ENCODE results near the gene TBC1D8.
A peak's percentile ranks its signal among the peaks of the same experiment; 100 is the strongest.

TBC1D8 gene

GRCh38 chr2:101036562-101036961, 114.6 kb downstream of the TBC1D8 start:
- no peak overlapping the region for H3K4me3 ChIP-seq (ENCODE audit: low read depth, low read length)
- H3K36me3 ChIP-seq (replicated peaks) = no peaks in the 10 kb centered on the region
- no peak overlapping the region for H3K27ac ChIP-seq
- no peaks in the 10 kb centered on the region for H3K27me3 ChIP-seq (replicated peaks)
- TF ChIP-seq, protein P1, sequence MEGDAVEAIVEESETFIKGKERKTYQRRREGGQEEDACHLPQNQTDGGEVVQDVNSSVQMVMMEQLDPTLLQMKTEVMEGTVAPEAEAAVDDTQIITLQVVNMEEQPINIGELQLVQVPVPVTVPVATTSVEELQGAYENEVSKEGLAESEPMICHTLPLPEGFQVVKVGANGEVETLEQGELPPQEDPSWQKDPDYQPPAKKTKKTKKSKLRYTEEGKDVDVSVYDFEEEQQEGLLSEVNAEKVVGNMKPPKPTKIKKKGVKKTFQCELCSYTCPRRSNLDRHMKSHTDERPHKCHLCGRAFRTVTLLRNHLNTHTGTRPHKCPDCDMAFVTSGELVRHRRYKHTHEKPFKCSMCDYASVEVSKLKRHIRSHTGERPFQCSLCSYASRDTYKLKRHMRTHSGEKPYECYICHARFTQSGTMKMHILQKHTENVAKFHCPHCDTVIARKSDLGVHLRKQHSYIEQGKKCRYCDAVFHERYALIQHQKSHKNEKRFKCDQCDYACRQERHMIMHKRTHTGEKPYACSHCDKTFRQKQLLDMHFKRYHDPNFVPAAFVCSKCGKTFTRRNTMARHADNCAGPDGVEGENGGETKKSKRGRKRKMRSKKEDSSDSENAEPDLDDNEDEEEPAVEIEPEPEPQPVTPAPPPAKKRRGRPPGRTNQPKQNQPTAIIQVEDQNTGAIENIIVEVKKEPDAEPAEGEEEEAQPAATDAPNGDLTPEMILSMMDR (IDR thresholded peaks at IDR 0.05; ENCODE audit: low read depth, low read length, missing control alignments) = peak; percentile 51
- in situ Hi-C loops (cut with HindIII; ENCODE audit: low pct_ligation_motif_present, low sequenced_read_pairs) = loop anchor here (25.0 kb wide), 1 partner anchor 176 kb away; no protein-coding TSS in a partner anchor
- DNase-seq = no peak

DNA sequence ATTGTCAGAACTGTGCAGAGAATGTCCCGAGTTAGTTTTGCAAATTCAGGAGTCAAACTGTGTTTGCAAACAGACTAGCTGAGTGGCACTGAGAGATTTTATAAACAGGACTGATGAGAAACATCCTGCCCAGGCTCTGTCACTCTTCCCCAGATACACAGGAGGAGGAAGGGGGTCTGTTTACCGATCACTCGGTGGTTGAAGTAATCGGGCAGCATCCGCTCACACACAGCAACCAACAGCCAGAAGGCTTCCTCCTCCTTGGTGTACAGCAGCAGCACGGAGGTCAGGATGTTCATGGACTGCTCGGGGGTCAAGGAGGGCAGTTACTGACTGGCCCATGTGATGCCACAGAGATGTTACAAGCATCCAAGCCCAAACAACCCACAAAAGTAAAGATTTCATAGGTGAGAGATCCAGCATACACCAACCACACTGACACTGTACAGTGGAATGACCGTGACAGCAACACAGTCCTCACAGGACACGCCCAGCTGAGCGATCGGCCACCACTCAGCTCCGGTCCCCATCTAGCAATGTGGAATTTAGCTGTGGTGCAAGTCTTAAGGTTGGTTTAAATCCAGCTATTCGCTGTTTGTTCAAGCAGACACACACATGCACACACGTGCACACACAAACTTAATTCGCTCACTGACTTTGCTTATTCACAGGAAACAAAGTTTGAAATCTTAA, 119.0 kb downstream of the TBC1D8 start:
- in situ Hi-C loops (cut with HindIII; ENCODE audit: low pct_ligation_motif_present, low sequenced_read_pairs) = loop anchor here (25.0 kb wide), 1 partner anchor 180 kb away; no protein-coding TSS in a partner anchor
- H3K4me3 ChIP-seq (ENCODE audit: low read depth, low read length) = no peak overlapping the region
- H3K27me3 ChIP-seq (replicated peaks) = no peaks in the 10 kb centered on the region
- H3K27ac ChIP-seq = no peak overlapping the region
- H3K36me3 ChIP-seq (replicated peaks) = no peaks in the 10 kb centered on the region
- TF ChIP-seq, protein P1 (IDR thresholded peaks at IDR 0.05; ENCODE audit: low read depth, low read length, missing control alignments) = no peak
- no peak for DNase-seq

- Histone ChIP-seq H3K4me3 (ENCODE audit: low read depth, low read length) (no peak overlapping the region), H3K27ac (no peak overlapping the region), H3K36me3 (replicated peaks) (no peaks in the 10 kb centered on the region), H3K27me3 (replicated peaks) (no peaks in the 10 kb centered on the region)
- in situ Hi-C loops (cut with HindIII; ENCODE audit: low pct_ligation_motif_present, low sequenced_read_pairs) = loop anchor here (25.0 kb wide), 1 partner anchor 181 kb away; no protein-coding TSS in a partner anchor
- TF ChIP-seq, protein P1 (IDR thresholded peaks at IDR 0.05; ENCODE audit: low read depth, low read length, missing control alignments) = no peak
- no peak for DNase-seq
Observed at GRCh38 chr2:101030866-101031554, 120.2 kb downstream of the TBC1D8 start.

DNA sequence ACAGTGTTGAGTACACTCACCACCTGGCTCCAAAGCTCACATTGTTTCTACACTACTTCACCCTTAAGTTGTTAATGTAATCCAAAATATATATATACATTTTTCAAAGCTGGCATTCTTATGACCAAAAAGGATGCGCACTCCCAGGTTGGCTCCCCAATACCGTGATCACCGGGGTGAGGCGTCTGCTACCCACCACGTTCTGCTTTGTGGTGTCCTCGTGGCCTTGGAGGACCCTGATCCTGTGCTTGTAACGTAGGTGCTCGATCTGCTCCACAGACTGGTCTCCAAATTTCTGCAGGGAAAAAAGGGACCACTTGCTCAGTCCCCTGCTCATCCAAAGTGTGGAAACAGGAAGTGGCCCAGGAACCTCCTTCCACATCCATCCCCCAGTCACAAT, 123.3 kb downstream of the TBC1D8 start:
- no peaks in the 10 kb centered on the region for H3K36me3 ChIP-seq (replicated peaks)
- H3K27ac ChIP-seq = no peak overlapping the region
- TF ChIP-seq, protein P1 (IDR thresholded peaks at IDR 0.05; ENCODE audit: low read depth, low read length, missing control alignments) = no peak
- in situ Hi-C loops (cut with HindIII; ENCODE audit: low pct_ligation_motif_present, low sequenced_read_pairs) = loop anchor here (25.0 kb wide), 1 partner anchor 184 kb away; no protein-coding TSS in a partner anchor
- H3K27me3 ChIP-seq (replicated peaks) = no peaks in the 10 kb centered on the region
- no peak for DNase-seq
- H3K4me3 ChIP-seq (ENCODE audit: low read depth, low read length) = no peak overlapping the region

GRCh38 chr2:101026923-101027469, 124.2 kb downstream of the TBC1D8 start:
- H3K36me3 ChIP-seq (replicated peaks) = no peaks in the 10 kb centered on the region
- DNase-seq = no peak

More at GRCh38 chr2:101026923-101027469, 124.2 kb downstream of the TBC1D8 start:
- Histone ChIP-seq H3K4me3 (ENCODE audit: low read depth, low read length) (no peak overlapping the region), H3K27ac (no peak overlapping the region), H3K27me3 (replicated peaks) (no peaks in the 10 kb centered on the region)
- in situ Hi-C loops (cut with HindIII; ENCODE audit: low pct_ligation_motif_present, low sequenced_read_pairs) = loop anchor here (25.0 kb wide), 1 partner anchor 185 kb away; no protein-coding TSS in a partner anchor
- TF ChIP-seq, protein P1 (IDR thresholded peaks at IDR 0.05; ENCODE audit: low read depth, low read length, missing control alignments) = no peak
